Measurements from ENCODE around the gene DPEP3. TPM values are rescaled to one million over a fixed set of nuclear protein-coding genes. Genes with fewer than 3 reads are reported as not detected.
"Not testable (repeated sequence)": the region's sequence is repeated elsewhere in the genome, so short reads cannot be mapped to it uniquely, and the experiment has no call there.

The DPEP3 gene
- polyA plus RNA-seq, 1 donor (not counting 4 experiments of a cell fraction or from before 2014, with no cell fraction given) = not detected

GRCh38 chr16:68015681-68016080, 35.4 kb upstream of the DPEP3 start, which contains the start of gene DPEP2NB:
DPEP2NB (minus strand) TSS chr16:68015911; CDS start chr16:68015770, 141 bp downstream.
- Histone ChIP-seq H3K9me1 (ENCODE audit: control insufficient read depth, extremely low read depth, insufficient read depth, low read length) (no peaks in the 10 kb centered on the region), H3K79me2 (ENCODE audit: control insufficient read depth, insufficient read depth, low read length) (no peaks in the 10 kb centered on the region), H3K4me1 (ENCODE audit: control insufficient read depth, extremely low read depth, insufficient read depth, low read length) (peaks cover 10% of the 10 kb centered on the region), H3K4me3 (ENCODE audit: control insufficient read depth in 2 of 3, extremely low read depth in 1 of 3, insufficient read depth in 2 of 3, low read depth in 1 of 3, low read length in 3 of 3) (no peak within 1 kb of the TSS), H3K4me2 (ENCODE audit: control insufficient read depth, extremely low read depth, insufficient read depth, low read depth, low read length) (no peak within 1 kb of the TSS), H3K27ac (ENCODE audit: control insufficient read depth, insufficient read depth, low read length) (no peak within 1 kb of the TSS), H3K27me3 (ENCODE audit: control insufficient read depth, extremely low read depth, insufficient read depth, low read length) (no peaks in the 10 kb centered on the region), H3K9ac (ENCODE audit: control insufficient read depth, extremely low read depth, insufficient read depth, low read length) (no peak within 1 kb of the TSS), H3K36me3 (ENCODE audit: control insufficient read depth in 2 of 2, extremely low read depth in 1 of 2, insufficient read depth in 2 of 2, low read length in 2 of 2) (no peaks in the 10 kb centered on the region), H3K9me3 (ENCODE audit: control insufficient read depth, low read depth, low read length) (no peaks in the 10 kb centered on the region), H4K20me1 (ENCODE audit: control insufficient read depth, extremely low read depth, insufficient read depth, low read length) (no peaks in the 10 kb centered on the region), H2AFZ (ENCODE audit: control insufficient read depth, low read length) (no peak within 1 kb of the TSS)
- DNase-seq (ENCODE audit: low read depth, low spot score) (no peak), FAIRE-seq (no peak)
- TF ChIP-seq CTCF (optimal IDR thresholded peaks at IDR 0.05 in 1 of 3, IDR thresholded peaks at IDR 0.05 in 1 of 3, conservative IDR thresholded peaks at IDR 0.05 in 1 of 3; ENCODE audit: extremely low read depth in 1 of 3, insufficient read depth in 2 of 3, low read length in 3 of 3) = no peak
- no peak for TF ChIP-seq EZH2 (IDR thresholded peaks at IDR 0.05; ENCODE audit: low read length)
- dilution Hi-C loops (cut with MboI; ENCODE audit: extremely low pct_ligation_motif_present, low sequenced_read_pairs) = no loop called here

- Histone ChIP-seq H3K27me3 (ENCODE audit: control insufficient read depth, extremely low read depth, insufficient read depth, low read length) (no peaks in the 10 kb centered on the region), H2AFZ (ENCODE audit: control insufficient read depth, low read length) (peak overlapping the region; percentile 33), H3K4me2 (ENCODE audit: control insufficient read depth, extremely low read depth, insufficient read depth, low read depth, low read length) (no peak overlapping the region), H3K27ac (ENCODE audit: control insufficient read depth, insufficient read depth, low read length) (peak overlapping the region; percentile 20), H3K36me3 (ENCODE audit: control insufficient read depth in 2 of 2, extremely low read depth in 1 of 2, insufficient read depth in 2 of 2, low read length in 2 of 2) (no peaks in the 10 kb centered on the region), H3K9me1 (ENCODE audit: control insufficient read depth, extremely low read depth, insufficient read depth, low read length) (no peaks in the 10 kb centered on the region), H3K4me3 (ENCODE audit: control insufficient read depth in 2 of 3, extremely low read depth in 1 of 3, insufficient read depth in 2 of 3, low read depth in 1 of 3, low read length in 3 of 3) (no peak overlapping the region), H3K9me3 (ENCODE audit: control insufficient read depth, low read depth, low read length) (no peaks in the 10 kb centered on the region), H3K79me2 (ENCODE audit: control insufficient read depth, insufficient read depth, low read length) (no peaks in the 10 kb centered on the region), H4K20me1 (ENCODE audit: control insufficient read depth, extremely low read depth, insufficient read depth, low read length) (no peaks in the 10 kb centered on the region), H3K9ac (ENCODE audit: control insufficient read depth, extremely low read depth, insufficient read depth, low read length) (no peak overlapping the region), H3K4me1 (ENCODE audit: control insufficient read depth, extremely low read depth, insufficient read depth, low read length) (peaks cover 10% of the 10 kb centered on the region)
- FAIRE-seq (peak; percentile 84), DNase-seq (ENCODE audit: low read depth, low spot score) (no peak)
- dilution Hi-C loops (cut with MboI; ENCODE audit: extremely low pct_ligation_motif_present, low sequenced_read_pairs) = no loop called here
- TF ChIP-seq CTCF (optimal IDR thresholded peaks at IDR 0.05 in 1 of 3, IDR thresholded peaks at IDR 0.05 in 1 of 3, conservative IDR thresholded peaks at IDR 0.05 in 1 of 3; ENCODE audit: extremely low read depth in 1 of 3, insufficient read depth in 2 of 3, low read length in 3 of 3) (no peak), EZH2 (IDR thresholded peaks at IDR 0.05; ENCODE audit: low read length) (no peak)
These were observed 33.1 kb upstream of the DPEP3 start for GRCh38 chr16:68013440-68013839.

GRCh38 chr16:68009872-68010271, 29.6 kb upstream of the DPEP3 start:
- FAIRE-seq; dilution Hi-C loops (cut with MboI; ENCODE audit: extremely low pct_ligation_motif_present, low sequenced_read_pairs); H3K4me3 ChIP-seq (ENCODE audit: control insufficient read depth in 2 of 3, extremely low read depth in 1 of 3, insufficient read depth in 2 of 3, low read depth in 1 of 3, low read length in 3 of 3): not testable (repeated sequence)

More at GRCh38 chr16:68009872-68010271, 29.6 kb upstream of the DPEP3 start:
- H3K79me2 ChIP-seq (ENCODE audit: control insufficient read depth, insufficient read depth, low read length); H3K9me1 ChIP-seq (ENCODE audit: control insufficient read depth, extremely low read depth, insufficient read depth, low read length); H3K4me2 ChIP-seq (ENCODE audit: control insufficient read depth, extremely low read depth, insufficient read depth, low read depth, low read length); H4K20me1 ChIP-seq (ENCODE audit: control insufficient read depth, extremely low read depth, insufficient read depth, low read length); H3K27me3 ChIP-seq (ENCODE audit: control insufficient read depth, extremely low read depth, insufficient read depth, low read length); H3K9me3 ChIP-seq (ENCODE audit: control insufficient read depth, low read depth, low read length); H3K9ac ChIP-seq (ENCODE audit: control insufficient read depth, extremely low read depth, insufficient read depth, low read length); H2AFZ ChIP-seq (ENCODE audit: control insufficient read depth, low read length); H3K36me3 ChIP-seq (ENCODE audit: control insufficient read depth in 2 of 2, extremely low read depth in 1 of 2, insufficient read depth in 2 of 2, low read length in 2 of 2); DNase-seq (ENCODE audit: low read depth, low spot score); H3K27ac ChIP-seq (ENCODE audit: control insufficient read depth, insufficient read depth, low read length): not testable (repeated sequence)
- H3K4me1 ChIP-seq (ENCODE audit: control insufficient read depth, extremely low read depth, insufficient read depth, low read length) = peaks cover 27% of the 10 kb centered on the region

Measured in keratinocyte (primary cell).